Amygdala (tissue), 56 donors: ENCODE results near the gene SLC2A4RG.
A peak's percentile ranks its signal among the peaks of the same experiment; 100 is the strongest.

ENCODE experiments used
- DNase-seq, 56 donors: peaks; one replicate each; lab custom pipeline; 2025; lab: John Stamatoyannopoulos, UW

Gene SLC2A4RG

DNA sequence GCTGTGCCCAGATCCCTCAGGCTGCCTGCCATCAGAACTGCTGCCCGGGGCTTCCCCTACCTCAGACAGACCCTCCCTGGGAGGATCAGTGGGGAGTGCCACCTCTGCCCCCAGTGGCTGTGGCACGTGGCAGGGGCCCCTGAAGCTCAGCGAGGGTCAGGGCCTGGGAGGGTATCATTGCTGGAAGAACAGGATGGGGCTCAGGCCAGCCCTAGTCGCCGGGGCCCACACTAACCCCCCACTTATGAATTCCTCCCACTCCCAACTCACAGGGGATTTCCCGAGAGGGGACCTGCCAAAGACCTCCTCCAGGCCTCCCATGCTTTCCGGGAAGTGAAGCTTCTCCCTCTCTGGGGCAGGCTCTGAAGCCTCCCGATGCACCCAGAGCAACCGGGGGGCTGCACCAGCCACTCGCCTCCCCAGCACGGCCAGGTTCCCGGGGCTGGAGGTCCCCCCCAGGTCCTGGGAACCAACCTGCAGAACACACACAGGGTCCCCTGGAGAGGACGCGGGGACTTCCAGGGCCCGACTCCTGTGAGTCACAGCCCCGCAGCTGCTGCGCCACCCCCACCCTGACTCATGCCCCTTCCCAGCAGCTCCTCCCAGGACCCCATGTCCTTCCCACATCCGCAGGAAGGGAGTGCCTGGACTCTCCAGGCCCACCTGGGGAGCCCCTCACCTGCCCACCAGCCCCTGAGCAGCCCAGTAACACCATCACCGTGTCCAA is 40.7 kb upstream of the SLC2A4RG start:
- DNase-seq: no peak

DNA sequence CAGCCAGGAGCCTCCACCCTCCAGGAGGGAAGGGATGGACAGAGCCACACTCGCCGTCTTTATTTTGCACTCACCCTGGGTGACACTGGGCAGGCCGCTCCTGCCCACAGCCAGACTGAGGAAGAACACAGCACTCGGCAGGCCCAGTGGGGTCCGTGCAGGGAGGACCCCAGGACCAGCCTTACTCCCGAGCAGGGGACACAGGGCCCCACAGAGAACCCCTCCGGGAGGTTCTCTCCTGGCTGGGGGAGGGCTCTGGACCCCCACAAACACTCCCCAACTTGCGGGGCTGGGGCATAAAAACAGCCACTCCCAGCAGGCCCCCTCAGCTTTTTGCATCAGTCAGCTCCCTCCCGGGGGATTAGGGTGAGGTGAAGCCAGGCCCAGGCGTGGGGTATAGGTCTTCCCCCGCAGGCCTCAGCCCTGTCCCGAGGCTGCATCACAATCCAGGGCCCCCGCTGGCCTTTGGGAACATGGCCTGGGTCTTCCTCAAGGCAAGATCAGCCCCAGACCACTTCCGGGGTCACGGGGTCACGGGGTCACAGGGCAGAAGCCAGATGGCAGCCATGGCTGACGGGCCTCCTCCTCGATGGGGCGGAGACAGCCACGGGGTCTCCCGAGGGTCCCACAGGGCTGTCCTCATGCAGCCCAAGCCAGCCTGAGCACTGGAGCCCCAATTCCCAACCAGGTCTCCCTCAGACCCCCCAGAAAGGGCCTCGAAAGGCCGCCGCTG is 39.9 kb upstream of the SLC2A4RG start:
- no peak for DNase-seq

DNA sequence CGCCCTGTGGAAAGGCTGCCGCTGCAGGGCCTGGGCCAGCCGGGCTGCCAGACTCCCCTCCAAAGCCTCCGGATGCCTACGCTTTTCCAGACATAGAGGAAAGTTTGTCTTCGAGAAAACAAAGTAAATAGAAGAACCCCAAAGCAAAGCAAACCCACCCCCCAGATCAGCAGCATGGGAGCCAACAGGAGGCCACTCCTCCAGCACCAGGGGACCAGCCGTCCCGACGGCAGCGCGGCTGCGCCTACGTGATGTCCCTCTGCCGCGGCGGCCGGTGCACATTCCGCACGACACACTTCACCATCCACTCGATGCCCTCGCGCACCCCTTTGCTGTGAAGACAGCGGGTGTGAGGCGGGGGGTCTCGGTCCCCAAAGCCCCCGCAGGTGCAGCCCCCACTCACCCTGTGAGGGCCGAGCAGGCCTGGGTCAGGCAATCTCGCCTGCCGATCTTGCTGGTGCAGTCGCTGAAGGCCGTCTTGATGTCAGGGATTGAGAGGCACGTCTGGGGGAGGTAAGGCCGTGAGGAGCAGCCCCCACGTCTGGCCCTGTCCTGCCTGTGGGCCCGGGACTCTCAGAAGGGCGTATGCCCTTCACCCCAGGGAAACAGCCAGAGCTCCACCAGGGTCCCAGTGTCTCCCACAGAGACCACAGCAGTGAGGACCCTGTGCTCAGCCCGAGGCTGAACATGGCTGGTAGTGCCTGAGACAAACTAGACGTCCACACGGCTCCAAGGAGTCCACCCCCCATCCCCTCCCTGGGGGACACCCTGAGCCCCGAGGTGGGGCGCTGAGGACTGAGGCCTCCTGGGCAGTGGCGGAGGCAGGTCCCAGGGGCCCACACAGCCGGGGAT is 39.2 kb upstream of the SLC2A4RG start:
- DNase-seq: no peak

DNA sequence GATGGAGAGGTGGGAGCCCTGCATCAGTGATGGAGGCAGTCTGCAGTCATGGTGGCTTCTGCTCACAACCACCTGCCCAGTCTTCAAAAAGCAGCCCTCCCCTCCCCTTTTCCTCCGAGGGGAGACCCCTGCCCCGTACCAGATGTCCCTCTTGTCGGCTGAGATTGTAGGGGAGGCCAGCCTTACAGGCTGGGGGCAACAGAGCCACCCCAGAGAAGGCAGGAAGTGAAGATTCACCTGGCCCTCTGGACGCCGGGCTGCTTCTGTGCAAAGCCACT is 38.6 kb upstream of the SLC2A4RG start:
- DNase-seq: no peak

DNA sequence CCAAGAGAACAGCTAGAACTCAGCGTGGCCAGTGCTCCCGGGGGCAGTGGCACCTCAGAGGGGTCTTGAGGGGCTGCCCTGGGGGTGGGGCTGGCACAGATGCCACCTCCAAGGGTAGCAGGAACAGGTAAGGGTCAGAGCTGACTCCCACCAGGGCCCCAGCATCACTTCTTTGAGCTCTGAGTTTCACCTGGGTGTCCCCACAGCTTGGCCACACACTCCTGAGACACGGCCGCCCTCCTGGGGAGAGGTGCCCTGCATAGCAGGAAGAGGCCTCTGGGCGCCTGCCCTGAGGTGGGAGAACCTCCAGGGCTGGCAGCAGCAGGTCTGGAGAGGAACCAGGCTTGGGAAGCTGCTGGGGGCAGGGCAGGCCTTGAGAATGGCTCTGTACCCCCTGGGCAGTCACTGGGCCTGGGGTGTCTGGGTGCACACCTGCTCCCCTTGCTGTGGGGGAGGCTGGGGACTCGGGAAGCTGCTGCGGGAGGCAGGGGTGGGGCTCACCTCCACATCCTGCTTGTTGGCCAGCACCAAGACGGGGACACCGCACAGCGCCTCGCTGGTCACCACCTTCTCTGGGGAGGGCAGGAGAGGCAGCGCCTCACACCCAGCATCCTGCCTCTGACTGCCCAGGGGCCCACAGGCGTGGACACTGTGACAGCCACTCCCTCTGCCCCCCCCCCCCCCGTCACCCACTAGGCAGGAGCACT is 38.1 kb upstream of the SLC2A4RG start:
- no peak for DNase-seq

DNA sequence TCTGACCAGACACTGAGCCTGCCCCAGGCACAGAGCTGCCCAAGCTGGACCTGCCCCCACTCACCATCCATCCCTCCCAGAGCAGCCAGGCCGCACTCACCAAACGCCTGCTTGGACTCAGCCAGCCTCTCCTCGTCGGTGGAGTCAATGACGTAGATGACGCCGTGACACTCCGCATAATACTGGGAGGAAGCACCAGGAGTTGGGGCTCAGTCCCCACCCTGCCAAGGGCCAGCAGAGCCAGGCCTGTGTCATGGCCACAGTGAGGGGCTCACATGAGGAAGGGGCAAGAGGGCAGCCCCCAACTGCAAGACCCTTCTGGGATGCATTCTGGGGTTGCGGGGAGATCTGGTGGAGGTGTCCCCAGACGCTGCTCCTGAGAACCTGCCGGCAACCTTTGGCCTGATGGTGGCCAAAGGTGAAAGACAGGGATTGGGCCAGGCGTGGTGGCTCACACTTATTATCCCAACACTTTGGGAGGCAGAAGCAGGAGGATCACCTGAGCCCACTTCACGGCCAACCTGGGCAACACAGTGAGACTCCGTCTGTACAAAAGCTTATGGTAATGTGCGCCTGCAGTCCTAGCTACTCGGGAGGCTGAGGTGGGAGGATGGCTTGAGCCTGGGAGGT is 37.4 kb upstream of the SLC2A4RG start:
- DNase-seq: no peak

DNA sequence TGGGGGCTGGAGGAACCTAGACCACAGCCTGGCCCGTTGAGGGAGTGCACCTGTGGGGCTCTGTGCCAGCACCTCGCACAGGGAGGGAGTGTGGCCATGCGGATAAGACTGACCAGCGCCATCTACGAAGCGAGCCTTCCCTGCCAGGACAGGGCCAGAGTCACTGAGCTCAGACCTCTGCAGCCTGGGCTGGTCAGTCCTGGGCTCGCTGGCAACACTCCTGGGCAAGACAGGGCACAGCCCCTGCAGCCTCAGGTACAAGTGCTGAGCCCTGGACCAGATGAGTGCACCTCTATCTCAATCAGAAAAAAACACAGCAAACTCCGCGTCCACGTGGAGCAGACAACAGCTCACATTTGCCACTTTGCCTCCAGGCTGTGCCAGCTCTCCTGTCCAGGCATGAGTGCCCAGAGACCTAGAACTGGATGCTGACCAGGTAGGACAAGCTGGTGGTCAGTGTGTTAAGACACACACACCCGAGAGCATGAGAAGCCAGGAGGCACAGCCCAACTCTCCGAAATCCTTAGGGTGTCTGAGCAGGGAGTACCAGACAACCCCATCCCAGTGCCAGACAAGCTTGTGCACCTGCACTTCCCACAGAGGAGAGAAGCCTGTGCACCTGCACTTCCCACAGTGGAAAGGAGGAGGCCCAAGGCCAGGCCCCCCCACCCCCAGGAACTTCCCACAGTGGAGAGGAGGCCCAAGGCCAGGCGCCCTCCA is 36.7 kb upstream of the SLC2A4RG start:
- no peak for DNase-seq

DNA sequence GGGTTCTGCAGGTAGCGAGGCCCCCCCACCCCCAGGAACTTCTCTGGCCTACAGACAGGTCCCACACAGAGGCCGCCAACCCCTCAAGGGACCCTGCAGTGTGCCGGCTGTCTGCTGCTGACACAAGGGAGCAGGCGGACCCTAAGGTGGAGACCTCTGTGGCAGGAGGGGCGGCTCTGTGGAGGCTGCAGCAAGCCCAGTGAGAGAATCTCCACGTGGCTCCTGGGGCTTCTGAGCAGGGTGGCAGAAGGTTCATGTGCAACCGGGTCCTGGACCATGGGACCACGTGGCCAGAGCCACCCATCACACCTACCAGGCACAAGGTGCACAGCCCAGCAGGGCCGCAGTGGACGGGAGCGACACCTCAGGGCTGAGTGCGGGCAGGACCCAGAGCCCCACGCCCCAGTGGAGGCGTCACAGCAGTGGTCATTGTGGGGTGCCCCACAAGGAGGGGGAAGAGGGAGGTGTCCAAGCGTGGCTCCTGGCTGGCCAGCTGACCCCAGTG is 36.1 kb upstream of the SLC2A4RG start:
- no peak for DNase-seq

DNA sequence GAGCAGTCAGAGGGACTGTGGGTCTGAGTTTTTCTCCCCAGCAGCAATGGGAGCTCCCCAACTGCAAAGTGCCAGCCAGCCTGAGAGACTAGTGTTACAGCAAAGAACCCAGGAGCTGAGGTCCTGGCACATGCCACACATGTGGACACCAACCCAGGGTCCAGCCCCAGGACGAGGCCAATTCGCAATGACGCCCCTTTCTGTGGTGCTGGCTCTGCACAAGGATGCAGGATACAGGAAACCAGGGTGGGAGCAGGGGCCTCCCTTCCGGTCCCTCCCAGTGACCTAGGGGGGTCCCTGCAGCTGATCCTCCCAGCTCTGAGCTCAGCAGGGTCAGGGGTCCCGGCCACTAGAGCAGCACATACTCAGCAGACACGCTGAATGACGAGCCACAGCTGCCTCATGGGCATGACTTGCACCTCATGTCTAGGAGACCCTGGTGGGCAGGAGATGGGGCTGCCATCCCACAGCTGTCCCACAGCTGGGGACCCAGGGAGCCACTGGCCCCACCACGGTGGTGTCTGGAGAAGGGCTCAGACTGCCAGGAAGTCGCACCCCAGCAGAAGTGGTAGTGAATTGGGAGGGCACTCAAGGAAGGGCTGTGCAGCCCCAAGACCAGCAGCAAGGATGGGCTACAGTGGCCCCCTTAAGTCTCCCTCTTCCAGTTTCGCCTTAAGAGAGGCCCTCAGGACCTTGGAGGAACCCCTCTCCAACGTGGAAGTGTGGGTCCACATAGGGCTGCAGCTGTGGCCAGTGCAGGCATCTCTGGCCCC is 35.4 kb upstream of the SLC2A4RG start:
- DNase-seq: no peak

DNA sequence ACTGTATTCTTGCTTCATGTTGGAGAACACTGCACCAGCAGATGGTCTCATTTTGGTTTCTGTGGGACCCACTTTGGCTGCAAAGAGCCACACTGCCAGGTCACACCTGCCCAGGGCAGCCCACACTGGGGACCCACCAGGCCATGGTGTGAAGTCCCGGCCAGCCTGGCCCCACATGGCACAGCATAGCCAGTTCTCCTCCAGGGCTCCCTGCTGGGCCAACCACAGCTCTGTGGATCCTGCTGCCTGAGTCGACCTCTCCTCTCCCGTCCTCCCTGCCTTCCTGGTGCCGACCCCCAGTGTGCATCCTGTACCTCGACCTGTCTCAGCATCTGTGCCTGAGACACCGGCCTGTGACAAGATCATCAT is 34.8 kb upstream of the SLC2A4RG start:
- DNase-seq: no peak

DNA sequence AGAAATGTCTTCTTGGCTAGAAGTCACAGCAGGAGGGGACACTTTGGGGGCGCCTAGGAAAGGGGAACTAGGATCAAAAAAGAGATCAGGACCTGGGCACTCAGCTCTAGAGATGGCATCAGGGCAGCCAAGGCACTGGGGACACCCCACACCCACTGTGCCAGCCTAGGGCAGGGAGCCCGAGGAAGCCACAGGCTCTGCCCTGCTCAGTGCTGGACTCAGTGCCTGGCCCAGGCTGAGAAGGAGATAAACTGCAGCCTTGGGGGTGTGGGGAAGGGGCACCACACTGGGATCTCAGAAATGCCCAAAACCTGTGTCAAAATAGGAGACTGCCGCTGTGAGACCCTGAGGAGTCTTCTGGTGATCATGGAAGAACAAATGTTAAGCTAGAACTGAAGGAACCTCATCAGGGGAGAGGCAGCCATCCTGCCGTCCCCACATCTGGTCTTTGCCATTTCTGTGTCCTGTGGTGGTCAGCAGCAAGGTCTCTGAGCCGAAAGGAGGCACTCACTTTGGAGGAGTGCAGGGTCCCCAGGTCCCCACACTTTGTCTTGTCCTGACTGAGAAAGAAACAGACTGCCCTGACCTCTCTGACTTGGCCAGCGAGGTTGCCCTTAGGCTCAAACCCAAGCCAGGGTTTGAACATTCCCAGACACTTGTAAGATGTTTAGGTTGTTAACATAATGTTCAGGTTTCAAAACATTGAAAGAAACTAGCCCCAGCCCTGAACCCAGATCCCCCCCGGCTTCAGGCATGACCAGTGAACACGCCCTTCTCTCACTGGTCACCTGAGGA is 34.1 kb upstream of the SLC2A4RG start:
- no peak for DNase-seq

DNA sequence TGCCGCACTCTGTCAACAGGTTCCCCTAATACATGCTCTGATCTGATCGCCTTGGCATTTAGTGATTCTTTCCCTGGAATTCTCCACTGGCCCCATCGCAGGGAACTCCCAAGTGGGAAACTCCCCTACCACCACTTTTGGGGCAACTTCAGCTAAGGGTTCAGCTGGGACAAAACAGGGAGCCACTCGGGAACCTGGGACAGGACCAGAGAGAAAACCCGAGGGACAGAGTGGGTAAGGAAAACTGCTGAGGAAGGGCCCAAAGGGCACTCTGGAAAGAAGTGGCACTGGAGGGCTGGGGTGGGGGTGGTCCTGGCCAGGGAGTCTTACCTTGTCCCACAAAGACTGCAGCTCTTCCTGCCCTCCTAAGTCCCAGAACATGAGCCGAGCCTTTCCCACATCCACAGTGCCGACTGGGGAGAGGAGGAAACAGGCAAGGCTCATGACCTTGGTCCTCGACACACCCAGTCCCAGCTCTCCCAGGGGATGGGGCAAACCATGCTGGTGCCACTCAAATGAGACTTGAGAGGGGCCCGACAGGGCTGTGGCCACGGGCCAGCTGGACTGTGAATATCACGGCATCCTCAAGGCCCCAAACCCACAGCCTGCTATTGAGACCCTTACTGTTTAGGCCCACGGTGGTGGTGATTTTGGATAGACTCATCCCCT is 33.4 kb upstream of the SLC2A4RG start:
- no peak for DNase-seq

DNA sequence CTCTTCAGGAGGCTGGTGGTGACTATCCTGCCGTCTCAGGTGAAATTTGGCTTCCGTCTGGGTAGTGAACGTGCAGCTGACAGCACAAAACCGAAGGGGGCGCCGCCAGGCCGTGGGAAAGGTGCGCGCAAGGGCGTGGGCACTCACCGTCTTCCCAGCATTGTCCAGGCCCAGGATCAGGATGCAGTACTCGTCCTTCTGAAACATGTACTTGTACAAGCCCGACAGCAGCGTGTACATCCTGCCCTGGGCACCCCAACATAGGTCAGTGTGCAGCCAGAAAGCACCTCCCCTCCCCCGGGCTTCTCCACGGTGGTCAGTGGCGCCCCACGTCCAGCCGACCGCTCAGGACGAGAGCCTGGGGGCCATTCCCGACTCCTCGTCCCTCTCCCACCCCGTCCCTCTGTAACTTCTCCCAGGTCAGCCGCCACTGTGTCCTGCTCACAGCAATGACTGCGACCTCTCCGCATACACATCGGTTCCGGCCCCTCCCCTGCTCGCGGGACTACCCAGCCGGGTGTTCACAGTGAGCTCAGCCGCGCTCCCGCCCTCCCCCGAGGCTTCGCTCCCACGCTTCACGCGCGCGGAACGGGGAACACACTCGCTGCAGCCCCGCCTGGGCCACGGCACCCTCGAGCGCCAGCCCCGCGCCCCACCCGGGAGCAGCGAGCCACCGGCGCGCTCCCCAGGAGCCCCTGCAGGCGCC is 32.6 kb upstream of the SLC2A4RG start:
- DNase-seq: peak in 4 of 56 donors; percentile 17 to 55 (median 46)

DNA sequence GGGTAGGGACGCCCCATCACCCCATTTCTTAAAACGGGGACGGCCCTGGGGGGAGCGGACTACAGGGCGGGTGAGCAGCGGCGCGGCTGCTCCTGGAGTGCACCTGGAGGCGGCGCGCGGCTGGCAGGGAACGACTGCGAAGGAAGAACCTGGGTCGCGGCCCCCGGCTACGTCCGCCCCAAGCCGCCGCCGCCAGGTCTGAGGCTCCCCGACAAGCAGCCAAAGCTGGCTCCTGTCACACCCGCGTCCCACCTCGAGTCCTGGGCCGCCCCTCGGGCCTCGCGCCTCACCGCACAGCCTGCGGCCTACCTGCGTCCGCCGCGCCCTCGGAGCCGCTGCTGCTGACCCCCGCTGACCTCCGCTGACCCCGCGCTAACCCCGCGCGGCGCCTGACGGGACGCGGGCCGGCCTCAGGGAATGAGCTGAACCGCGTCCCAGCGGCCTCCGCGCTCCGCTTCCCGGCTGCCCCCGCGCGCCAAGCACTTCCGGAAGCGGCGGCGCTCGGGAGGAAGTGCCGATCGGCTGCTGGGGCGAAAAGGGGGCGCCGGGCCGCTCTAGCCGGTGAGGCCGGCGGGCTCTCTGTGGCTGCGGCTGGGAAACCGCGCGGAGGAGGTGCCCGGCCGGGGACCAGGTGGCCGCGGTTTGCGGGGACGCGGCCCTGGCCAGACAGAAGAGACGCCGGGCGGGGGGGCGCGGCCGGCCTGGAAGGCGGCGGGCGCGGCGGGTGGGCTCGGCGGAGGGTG is 31.8 kb upstream of the SLC2A4RG start, which contains the start of the genes ARFRP1 and ZGPAT:
Gene ARFRP1, minus strand, starts transcription at position 419 of the 743 bp plus-strand sequence. CDS start 885 bp downstream, outside the sequence.
Gene ZGPAT, plus strand, starts transcription at position 482 of the 743 bp plus-strand sequence. CDS start 542 bp downstream, outside the sequence.
- DNase-seq: peak in 55 of 56 donors; percentile 20 to 95 (median 84)

DNA sequence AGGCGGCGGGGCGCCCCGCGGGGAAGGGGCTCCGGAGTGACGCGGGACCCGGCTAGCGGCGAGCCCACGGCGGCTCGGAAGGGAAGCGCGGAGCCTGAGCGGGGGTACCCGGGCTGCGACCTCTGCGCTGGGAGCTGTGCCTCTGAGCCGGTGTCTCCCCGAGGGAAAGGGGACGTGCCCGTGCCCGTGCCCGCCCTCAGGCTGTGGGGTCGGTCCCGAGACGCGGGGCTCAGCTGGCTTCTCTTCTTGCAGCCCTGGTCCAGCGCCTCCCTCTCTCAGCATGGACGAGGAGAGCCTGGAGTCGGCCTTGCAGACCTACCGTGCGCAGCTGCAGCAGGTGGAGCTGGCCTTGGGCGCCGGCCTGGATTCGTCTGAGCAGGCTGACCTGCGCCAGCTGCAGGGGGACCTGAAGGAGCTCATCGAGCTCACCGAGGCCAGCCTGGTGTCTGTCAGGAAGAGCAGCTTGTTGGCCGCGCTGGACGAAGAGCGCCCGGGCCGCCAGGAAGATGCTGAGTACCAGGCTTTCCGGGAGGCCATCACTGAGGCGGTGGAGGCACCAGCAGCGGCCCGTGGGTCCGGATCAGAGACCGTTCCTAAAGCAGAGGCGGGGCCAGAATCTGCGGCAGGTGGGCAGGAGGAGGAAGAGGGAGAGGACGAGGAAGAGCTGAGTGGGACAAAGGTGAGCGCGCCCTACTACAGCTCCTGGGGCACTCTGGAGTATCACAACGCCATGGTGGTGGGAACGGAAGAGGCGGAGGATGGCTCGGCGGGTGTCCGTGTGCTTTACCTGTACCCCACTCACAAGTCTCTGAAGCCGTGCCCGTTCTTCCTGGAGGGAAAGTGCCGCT is 31.1 kb upstream of the SLC2A4RG start:
- DNase-seq: no peak
